T-cell (primary cell): ENCODE data around the gene SLC7A5. TPM values are rescaled to one million over a fixed set of nuclear protein-coding genes. Genes with fewer than 3 reads are reported as not detected.
"Not testable (repeated sequence)": the region's sequence is repeated elsewhere in the genome, so short reads cannot be mapped to it uniquely, and the experiment has no call there.

Experiments used
- ATAC-seq, 4 experiments: fragments of 200-7000 bp in 3 of 4; fragments of 150-1000 bp in 1 of 4; cut with Tn5 transposase; replicated peaks in 1 of 4; 1 replicate in 3 of 4; 2 replicates in 1 of 4; pipeline ENCODE4 v1.10.0; 2021; ENCODE audit warnings: moderate library complexity in 3 of 4, mild to moderate bottlenecking in 2 of 4, moderate number of reproducible peaks in 1 of 4
- CTCF ChIA-PET, 2 donors: fragments of 300-600 bp; sonication (Branson Sonifier 250); formaldehyde crosslinking; loops; one replicate each; lab custom pipeline; 2022; ENCODE audit warnings: antibody characterized with exemption in 2 of 2; lab: Charles Lee
- POLR2A ChIA-PET, 2 donors: fragments of 300-600 bp; sonication (Branson Sonifier 250); formaldehyde crosslinking; loops; one replicate each; lab custom pipeline; 2022; ENCODE audit warnings: antibody characterized with exemption in 2 of 2; lab: Charles Lee
- DNase-seq, 35 experiments: peaks; one replicate each; pipeline versions ENCODE4 v3.0.0 to v3.0.0-alpha.2; 2013 to 2023
- H3K27ac ChIP-seq: one replicate; pipeline ENCODE4 v1.5.1; 2013; ENCODE audit warnings: low read length
- H3K27me3 ChIP-seq, 2 experiments: replicated peaks in 1 of 2; 1 replicate in 1 of 2; 2 replicates in 1 of 2; pipeline versions ENCODE4 v1.6.1 to v1.7.0; 2013; ENCODE audit warnings: low read length in 1 of 2, mixed read lengths in 1 of 2; ENCODE audit not compliant: control insufficient read depth in 2 of 2, insufficient read depth in 2 of 2; ENCODE audit errors: extremely low read depth in 1 of 2
- H3K36me3 ChIP-seq, 2 donors: 1 replicate in 1 of 2; 2 replicates in 1 of 2; pipeline versions ENCODE4 v1.6.1 to v1.7.0; 2013; ENCODE audit warnings: low read length in 1 of 2; ENCODE audit not compliant: control insufficient read depth in 2 of 2, insufficient read depth in 1 of 2; ENCODE audit errors: extremely low read depth in 1 of 2
- H3K4me1 ChIP-seq, 2 experiments: 1 replicate in 1 of 2; 2 replicates in 1 of 2; pipeline versions ENCODE4 v1.6.1 to v1.7.0; 2013; ENCODE audit warnings: low read length in 2 of 2, mixed read lengths in 1 of 2; ENCODE audit not compliant: insufficient read depth in 2 of 2, control insufficient read depth in 1 of 2; ENCODE audit errors: extremely low read depth in 1 of 2
- H3K4me3 ChIP-seq, 2 donors: 1 replicate in 1 of 2; 2 replicates in 1 of 2; pipeline versions ENCODE4 v1.5.1 to v1.7.0; 2013; ENCODE audit warnings: mild to moderate bottlenecking in 2 of 2, low read length in 1 of 2, moderate library complexity in 1 of 2; ENCODE audit not compliant: control insufficient read depth in 1 of 2; ENCODE audit errors: extremely low read depth in 1 of 2
- H3K9me3 ChIP-seq: 2 replicates; pipeline ENCODE4 v1.7.0; 2013
- H3K27ac Mint-ChIP-seq, 2 donors: one replicate each; pipeline ENCODE4 v1.8.0; 2020 to 2021; ENCODE audit warnings: mild to moderate bottlenecking in 2 of 2, mixed read lengths in 2 of 2
- H3K27me3 Mint-ChIP-seq, 2 donors: one replicate each; pipeline ENCODE4 v1.8.0; 2021 to 2022; ENCODE audit warnings: mixed read lengths in 2 of 2
- H3K36me3 Mint-ChIP-seq: one replicate; pipeline ENCODE4 v1.8.0; 2021; ENCODE audit warnings: mixed read lengths
- H3K4me1 Mint-ChIP-seq, 3 donors: one replicate each; pipeline ENCODE4 v1.8.0; 2020 to 2022; ENCODE audit warnings: mixed read lengths in 3 of 3, mild to moderate bottlenecking in 1 of 3
- H3K4me3 Mint-ChIP-seq, 3 donors: one replicate each; pipeline ENCODE4 v1.8.0; 2020 to 2022; ENCODE audit warnings: mild to moderate bottlenecking in 3 of 3, mixed read lengths in 3 of 3, moderate library complexity in 3 of 3
- H3K9me3 Mint-ChIP-seq, 3 donors: one replicate each; pipeline ENCODE4 v1.8.0; 2020 to 2022; ENCODE audit warnings: mixed read lengths in 3 of 3
- WGBS: methylation state at CpG from one replicate; pipeline ENCODE4 v1.1.5; 2013; ENCODE audit warnings: missing lambda C conversion rate; ENCODE audit not compliant: insufficient coverage; 5-methylcytosine and 5-hydroxymethylcytosine counted together
- total RNA-seq, 35 experiments: library from RNA in 6 of 35; stranded (reverse) in 6 of 35; fragments of 120-200 nt in 1 of 35; gene quantifications; one replicate each; pipeline versions ENCODE4 v1.2.1 to v1.2.4 and lab custom pipeline; 2013 to 2026

SLC7A5 gene
- total RNA-seq, 5 donors from 2014 or later (not counting 1 experiment from before 2014, with no cell fraction given) = 37.9 to 81.6 (median 40.0) TPM

GRCh38 chr16:87891764-87892163 is 22.5 kb upstream of the SLC7A5 start:
- POLR2A ChIA-PET = no interaction called here
- DNase-seq (no peak), ATAC-seq (no peak)
- Histone ChIP-seq H3K9me3 (no peaks in the 10 kb centered on the region), H3K4me1 (peaks cover 0 to 19% of the 10 kb centered on the region in 2 experiments), H3K4me3 (no peak overlapping the region), H3K36me3 (no peaks in the 10 kb centered on the region), H3K27me3 (no peaks in the 10 kb centered on the region), H3K27ac (no peak overlapping the region)
- Mint-ChIP-seq H3K9me3 (peaks cover 0 to 2% (median 0%) of the 10 kb centered on the region in 3 donors), H3K4me1 (peaks cover 18 to 22% (median 19%) of the 10 kb centered on the region in 3 donors), H3K4me3 (no peak overlapping the region), H3K27me3 (no peaks in the 10 kb centered on the region), H3K27ac (no peak overlapping the region), H3K36me3 (no peaks in the 10 kb centered on the region)
- CTCF ChIA-PET = interaction anchor here in 1 of 2 donors (0.6 kb wide), 1 partner anchor 14 kb away, joined by 3 read pairs; no protein-coding TSS in a partner anchor
- 95% methylated on average over 19 of the region's 21 CpGs for WGBS

DNA sequence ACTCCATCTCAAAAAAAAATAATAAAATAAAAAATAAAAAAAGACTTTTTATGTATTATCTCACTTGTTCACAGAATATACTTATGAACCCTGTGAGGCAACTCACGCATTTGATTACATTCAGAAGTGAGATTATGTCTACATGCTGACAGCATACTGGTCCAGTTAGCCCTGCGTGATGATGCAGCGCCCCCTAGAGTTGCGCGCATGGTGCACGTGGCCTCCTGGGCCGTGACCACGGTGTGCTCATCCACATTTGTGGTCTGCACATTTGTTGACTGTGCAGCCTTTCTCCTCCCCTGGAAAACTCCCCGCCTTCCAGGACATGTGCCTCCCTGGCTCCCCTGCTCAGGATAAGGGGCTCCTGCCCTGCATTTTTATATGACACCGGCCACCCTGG is 20.5 kb upstream of the SLC7A5 start:
- H3K27ac ChIP-seq, H3K27me3 Mint-ChIP-seq, POLR2A ChIA-PET, H3K9me3 Mint-ChIP-seq, H3K36me3 ChIP-seq, H3K9me3 ChIP-seq, H3K27ac Mint-ChIP-seq, H3K4me3 ChIP-seq, DNase-seq, ATAC-seq, H3K4me1 Mint-ChIP-seq, H3K27me3 ChIP-seq, H3K36me3 Mint-ChIP-seq, H3K4me3 Mint-ChIP-seq, H3K4me1 ChIP-seq: not testable (repeated sequence)
- CTCF ChIA-PET = interaction anchor here in 1 of 2 donors (0.6 kb wide), 1 partner anchor 10 kb away, joined by 4 read pairs; no protein-coding TSS in a partner anchor
- 97% methylated on average over 7 of the region's 10 CpGs for WGBS

- H3K9me3 ChIP-seq, H3K27ac ChIP-seq, H3K4me3 ChIP-seq, H3K4me3 Mint-ChIP-seq, H3K4me1 ChIP-seq, H3K27me3 Mint-ChIP-seq, H3K9me3 Mint-ChIP-seq, H3K4me1 Mint-ChIP-seq, POLR2A ChIA-PET, H3K27me3 ChIP-seq, CTCF ChIA-PET, H3K36me3 Mint-ChIP-seq, ATAC-seq, DNase-seq, H3K27ac Mint-ChIP-seq, H3K36me3 ChIP-seq: not testable (repeated sequence)
- 92% methylated on average over 6 of the region's 7 CpGs for WGBS
These were observed 19.0 kb upstream of the SLC7A5 start for GRCh38 chr16:87888346-87888745.

- ATAC-seq, CTCF ChIA-PET, H3K9me3 ChIP-seq: not testable (repeated sequence)
These were observed 18.6 kb upstream of the SLC7A5 start for GRCh38 chr16:87887931-87888330.

DNA sequence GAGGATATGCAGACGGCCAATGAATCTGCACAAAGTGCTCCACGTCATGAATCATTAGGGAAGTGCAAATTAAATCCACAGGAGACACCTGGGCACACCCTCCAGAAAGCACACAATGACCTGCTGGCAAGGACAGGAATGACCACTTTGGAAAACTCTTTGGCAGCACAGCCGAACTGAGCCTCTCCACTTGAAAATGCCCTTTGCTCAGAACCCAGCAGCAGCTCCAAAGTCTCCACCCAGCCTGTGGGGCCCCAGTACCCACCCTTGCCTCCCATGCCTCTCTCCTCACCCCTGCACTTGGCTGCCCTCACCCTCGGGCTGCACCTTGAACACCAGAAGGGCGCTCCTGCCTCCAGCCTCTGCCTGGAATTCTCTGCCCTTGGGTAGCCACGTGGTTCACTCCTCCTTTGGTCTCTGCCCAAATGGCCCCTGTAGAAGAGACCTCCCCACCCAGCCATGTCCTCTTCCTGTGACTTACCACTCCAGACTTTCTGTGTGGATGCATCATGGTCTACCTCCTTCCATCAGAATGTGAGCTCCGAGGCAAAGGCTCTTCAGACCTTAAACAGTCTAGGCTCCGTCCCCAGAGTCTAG is 16.2 kb upstream of the SLC7A5 start:
- DNase-seq, CTCF ChIA-PET, H3K9me3 ChIP-seq, H3K27ac ChIP-seq, POLR2A ChIA-PET, H3K4me1 Mint-ChIP-seq, H3K4me1 ChIP-seq, H3K4me3 Mint-ChIP-seq, H3K36me3 ChIP-seq, H3K9me3 Mint-ChIP-seq, ATAC-seq, H3K36me3 Mint-ChIP-seq, H3K27me3 Mint-ChIP-seq, H3K27ac Mint-ChIP-seq, H3K4me3 ChIP-seq: not testable (repeated sequence)
- 80% methylated on average over 7 of the region's 8 CpGs for WGBS
- H3K27me3 ChIP-seq = peaks cover 0 to 12% of the 10 kb centered on the region in 2 experiments

More at GRCh38 chr16:87887931-87888330, 18.6 kb upstream of the SLC7A5 start:
- H3K4me1 Mint-ChIP-seq, DNase-seq, H3K27ac Mint-ChIP-seq, H3K4me3 ChIP-seq, H3K4me3 Mint-ChIP-seq, H3K27ac ChIP-seq, H3K9me3 Mint-ChIP-seq, H3K4me1 ChIP-seq, H3K27me3 Mint-ChIP-seq, POLR2A ChIA-PET, H3K36me3 Mint-ChIP-seq, H3K27me3 ChIP-seq, H3K36me3 ChIP-seq: not testable (repeated sequence)
- 70% methylated on average over 3 of the region's 8 CpGs for WGBS

DNA sequence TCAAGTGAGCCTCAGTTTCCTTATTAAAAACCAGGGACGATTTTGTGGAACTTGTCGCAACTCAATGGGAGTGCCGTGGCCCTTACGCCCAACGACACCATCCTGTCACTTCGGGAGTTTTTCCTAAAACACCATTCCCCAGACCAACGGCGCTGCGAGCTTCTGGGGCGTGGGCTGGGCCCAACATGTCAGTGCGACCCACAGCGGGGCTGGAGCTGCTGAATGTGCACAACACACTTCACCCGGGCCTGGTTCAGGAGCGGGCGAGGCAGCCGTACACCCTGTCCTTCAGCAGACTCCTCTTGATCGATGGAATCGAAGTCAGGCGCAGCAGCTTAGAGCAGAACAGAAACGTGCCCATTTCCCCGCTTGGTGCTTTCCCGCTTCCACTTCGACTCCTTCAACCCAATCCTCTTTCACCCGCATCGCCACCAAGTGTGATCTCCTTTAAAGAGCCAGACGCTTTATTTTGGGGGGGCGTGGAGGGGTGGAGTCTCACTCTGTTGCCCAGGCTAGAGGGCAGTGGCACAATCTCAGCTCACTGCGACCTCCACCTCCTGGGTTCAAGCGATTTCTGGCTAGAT is 13.2 kb upstream of the SLC7A5 start:
- POLR2A ChIA-PET = no interaction called here
- 90% methylated on average over 17 of the region's 29 CpGs for WGBS

More for the DNA sequence above, 13.2 kb upstream of the SLC7A5 start:
- Histone ChIP-seq H3K9me3 (no peaks in the 10 kb centered on the region), H3K27ac (no peak overlapping the region), H3K27me3 (peaks cover 0 to 12% of the 10 kb centered on the region in 2 experiments), H3K4me3 (no peak overlapping the region), H3K36me3 (no peaks in the 10 kb centered on the region), H3K4me1 (no peaks in the 10 kb centered on the region)
- Mint-ChIP-seq H3K9me3 (no peaks in the 10 kb centered on the region), H3K27ac (no peak overlapping the region), H3K4me1 (no peaks in the 10 kb centered on the region), H3K36me3 (no peaks in the 10 kb centered on the region), H3K27me3 (peaks cover 4 to 9% of the 10 kb centered on the region in 2 donors), H3K4me3 (no peak overlapping the region)
- CTCF ChIA-PET = no interaction called here
- ATAC-seq (no peak), DNase-seq (no peak)
